Stomach (tissue), 9 donors: ENCODE data around the gene CDC42EP5. TPM values are rescaled to one million over a fixed set of nuclear protein-coding genes. Genes with fewer than 3 reads are reported as not detected.
"Not testable (repeated sequence)": the region's sequence is repeated elsewhere in the genome, so short reads cannot be mapped to it uniquely, and the experiment has no call there.

ENCODE experiments used
- DNase-seq, 2 donors: peaks; one replicate each; pipeline versions ENCODE4 v3.0.0 to v3.0.0-alpha.2; 2013 to 2019
- H3K27ac ChIP-seq, 5 donors: fragments of 200-600 bp in 4 of 5; sonication (generic) in 4 of 5; one replicate each; pipeline ENCODE4 v1.5.1; 2013 to 2019; ENCODE audit warnings: mild to moderate bottlenecking in 1 of 5, moderate library complexity in 1 of 5
- H3K27me3 ChIP-seq, 3 donors: fragments of 200-600 bp; sonication (generic); one replicate each; pipeline ENCODE4 v1.5.1; 2017 to 2019; ENCODE audit warnings: mixed run types in 1 of 3
- H3K36me3 ChIP-seq, 4 donors: fragments of 200-600 bp; sonication (generic); 1 replicate in 3 of 4; 2 replicates in 1 of 4; pipeline ENCODE4 v1.5.1; 2016 to 2019
- H3K4me1 ChIP-seq, 4 donors: fragments of 200-600 bp; sonication (generic); one replicate each; pipeline ENCODE4 v1.5.1; 2016 to 2019
- H3K4me3 ChIP-seq, 4 donors: fragments of 200-600 bp; sonication (generic) in 3 of 4; one replicate each; pipeline ENCODE4 v1.5.1; 2016 to 2019; ENCODE audit warnings: mild to moderate bottlenecking in 1 of 4
- H3K9me3 ChIP-seq, 4 donors: fragments of 200-600 bp; sonication (generic); one replicate each; pipeline ENCODE4 v1.5.1; 2016 to 2019
- CTCF ChIP-seq, 7 experiments: fragments of 450-650 bp in 4 of 7; fragments of 200-600 bp in 3 of 7; sonication (generic) in 3 of 7; IDR thresholded peaks; one replicate each; pipeline ENCODE4 v1.5.1; 2016 to 2019; ENCODE audit warnings: antibody characterized with exemption in 7 of 7, control low read depth in 2 of 7, mild to moderate bottlenecking in 1 of 7
- EP300 ChIP-seq: sonication (generic); formaldehyde crosslinking; IDR thresholded peaks from one replicate; pipeline ENCODE4 v1.6.1; 2017; ENCODE audit warnings: antibody characterized with exemption
- POLR2A ChIP-seq, 4 donors: fragments of 450-650 bp; IDR thresholded peaks; one replicate each; pipeline ENCODE4 v1.6.1; 2016; ENCODE audit warnings: antibody characterized with exemption in 4 of 4, control low read depth in 2 of 4, mild to moderate bottlenecking in 1 of 4, moderate library complexity in 1 of 4
- POLR2AphosphoS5 ChIP-seq, 3 donors: sonication (generic); formaldehyde crosslinking; IDR thresholded peaks; one replicate each; pipeline ENCODE4 v1.6.1; 2016; ENCODE audit warnings: antibody characterized with exemption in 3 of 3
- WGBS, 5 donors: extraction: QIAGEN DNeasy Blood & Tissue Kit in 3 of 5; methylation state at CpG; one replicate each; pipeline versions ENCODE4 v1.1.5 to v1.1.7; 2013 to 2018; 5-methylcytosine and 5-hydroxymethylcytosine counted together
- intact Hi-C: fragments of 100-400 bp; cut with DNase I; formaldehyde crosslinking; loops from one replicate; pipeline ENCODE4 v1.15.1; 2023; ENCODE audit warnings: low total_unique reads
- polyA plus RNA-seq, 3 donors: library from polyadenylated mRNA; stranded (reverse); fragments of 200-250 nt; gene quantifications; one replicate each; pipeline ENCODE4 v1.2.3, GENCODE V29; 2013
- total RNA-seq, 5 donors: library from RNA; depleted of rRNA; stranded (reverse); fragments of >200 nt; gene quantifications; one replicate each; pipeline versions ENCODE4 v1.1.0 to v1.2.3, GENCODE V29; 2014 to 2016
- donor health status: healthy with polysubstance abuse.
- donor health status: Bipolar disorder and iron deficiency.
- donor health status: healthy.

Gene CDC42EP5
- total and polyA plus RNA-seq, 8 donors: 0.89 to 699 (median 29.7) TPM; not detected in 1

GRCh38 chr19:54469496-54469934 is 3.6 kb downstream of the CDC42EP5 start:
- Histone ChIP-seq H3K27ac (peak overlapping the region; percentile 60 to 99 (median 87)), H3K27me3 (peaks cover 0 to 43% (median 9%) of the 10 kb centered on the region in 3 donors), H3K4me1 (peaks cover 32 to 68% (median 63%) of the 10 kb centered on the region in 4 donors), H3K9me3 (no peaks in the 10 kb centered on the region), H3K36me3 (no peaks in the 10 kb centered on the region), H3K4me3 (no peak overlapping the region)
- 24 to 50% (median 29%) methylated on average over 6 to 8 of the region's 8 CpGs for WGBS, 5 donors
- peak; percentile 57 to 70 for DNase-seq
- TF ChIP-seq POLR2AphosphoS5 (IDR thresholded peaks at IDR 0.05) (peak in 2 of 3 donors; percentile 6 to 40), CTCF (IDR thresholded peaks at IDR 0.05) (no peak)
- intact Hi-C loops: no loop called here

GRCh38 chr19:54466110-54466480 is 7.0 kb downstream of the CDC42EP5 start:
- intact Hi-C loops, DNase-seq, H3K4me3 ChIP-seq, H3K9me3 ChIP-seq: not testable (repeated sequence)
- Histone ChIP-seq H3K36me3 (peaks cover 9 to 13% (median 12%) of the 10 kb centered on the region in 4 donors), H3K27me3 (peaks cover 0 to 22% (median 4%) of the 10 kb centered on the region in 3 donors), H3K4me1 (peaks cover 47 to 77% (median 68%) of the 10 kb centered on the region in 4 donors), H3K27ac (peak overlapping the region in 4 of 5 donors; percentile 98 to 99 (median 98))
- 92 to 97% (median 94%) methylated on average over 14 of the region's 14 CpGs for WGBS, 5 donors

GRCh38 chr19:54465426-54466109 is 7.5 kb downstream of the CDC42EP5 start:
- peak in 1 of 2 donors; percentile 61 for DNase-seq
- H3K27ac ChIP-seq: peak overlapping the region; percentile 98 to 99 (median 99)

GRCh38 chr19:54464630-54465425 is 8.3 kb downstream of the CDC42EP5 start:
- intact Hi-C loops: no loop called here
- no peak for TF ChIP-seq CTCF (IDR thresholded peaks at IDR 0.05)
- TF ChIP-seq EP300: no peak
- no peak for TF ChIP-seq POLR2A (IDR thresholded peaks at IDR 0.05)
- TF ChIP-seq POLR2AphosphoS5 (IDR thresholded peaks at IDR 0.05): peak; percentile 47 to 83 (median 53)
- Histone ChIP-seq H3K9me3 (no peaks in the 10 kb centered on the region), H3K4me3 (peak overlapping the region; percentile 46 to 70 (median 66)), H3K4me1 (peaks cover 42 to 77% (median 68%) of the 10 kb centered on the region in 4 donors), H3K27me3 (peaks cover 0 to 9% (median 0%) of the 10 kb centered on the region in 3 donors), H3K36me3 (peaks cover 18 to 26% (median 24%) of the 10 kb centered on the region in 4 donors), H3K27ac (peak overlapping the region; percentile 98 to 99 (median 99))
- WGBS, 5 donors: 8 to 31% (median 10%) methylated on average over 23 to 85 of the region's 87 CpGs
- DNase-seq: peak; percentile 95 to 96

More at GRCh38 chr19:54465426-54466109, 7.5 kb downstream of the CDC42EP5 start:
- Histone ChIP-seq H3K9me3 (no peaks in the 10 kb centered on the region), H3K36me3 (peaks cover 14 to 18% (median 17%) of the 10 kb centered on the region in 4 donors), H3K4me1 (peaks cover 49 to 77% (median 68%) of the 10 kb centered on the region in 4 donors), H3K4me3 (peak overlapping the region in 3 of 4 donors; percentile 65 to 70 (median 66)), H3K27me3 (peaks cover 0 to 16% (median 0%) of the 10 kb centered on the region in 3 donors)
- intact Hi-C loops: no loop called here
- no peak for TF ChIP-seq POLR2AphosphoS5 (IDR thresholded peaks at IDR 0.05)
- TF ChIP-seq EP300: no peak
- TF ChIP-seq CTCF (IDR thresholded peaks at IDR 0.05): no peak
- no peak for TF ChIP-seq POLR2A (IDR thresholded peaks at IDR 0.05)
- 78 to 86% (median 82%) methylated on average over 44 to 49 of the region's 49 CpGs for WGBS, 5 donors
